Dedifferentiated amniotic fluid mesenchymal stem cell (primary cell): ENCODE measurements around the gene PNMA1.

Experiments
- DNase-seq: peaks from one replicate; pipeline ENCODE4 v3.0.0-alpha.2; 2016; ENCODE audit errors: extremely low spot score

PNMA1 gene

GRCh38 chr14:73666583-73666982 is 47.6 kb downstream of the PNMA1 start:
- DNase-seq = no peak

GRCh38 chr14:73665130-73665529 is 49.1 kb downstream of the PNMA1 start:
- DNase-seq = no peak

GRCh38 chr14:73663548-73664212 is 50.5 kb downstream of the PNMA1 start:
- DNase-seq = no peak

GRCh38 chr14:73662487-73662943 is 51.7 kb downstream of the PNMA1 start:
- peak; percentile 88 for DNase-seq

- no peak for DNase-seq
These were observed 52.3 kb downstream of the PNMA1 start for GRCh38 chr14:73661872-73662271.
